HG03342 (cell line): ENCODE measurements around the gene MRPL11.
"Not testable (repeated sequence)": the region's sequence is repeated elsewhere in the genome, so short reads cannot be mapped to it uniquely, and the experiment has no call there.

ENCODE experiments used
- ATAC-seq: cut with Tn5 transposase; IDR thresholded peaks from one replicate; pipeline ENCODE4 v1.9.1; 2021; ENCODE audit warnings: mild to moderate bottlenecking, moderate library complexity; ENCODE audit not compliant: unreplicated experiment

MRPL11 gene

DNA sequence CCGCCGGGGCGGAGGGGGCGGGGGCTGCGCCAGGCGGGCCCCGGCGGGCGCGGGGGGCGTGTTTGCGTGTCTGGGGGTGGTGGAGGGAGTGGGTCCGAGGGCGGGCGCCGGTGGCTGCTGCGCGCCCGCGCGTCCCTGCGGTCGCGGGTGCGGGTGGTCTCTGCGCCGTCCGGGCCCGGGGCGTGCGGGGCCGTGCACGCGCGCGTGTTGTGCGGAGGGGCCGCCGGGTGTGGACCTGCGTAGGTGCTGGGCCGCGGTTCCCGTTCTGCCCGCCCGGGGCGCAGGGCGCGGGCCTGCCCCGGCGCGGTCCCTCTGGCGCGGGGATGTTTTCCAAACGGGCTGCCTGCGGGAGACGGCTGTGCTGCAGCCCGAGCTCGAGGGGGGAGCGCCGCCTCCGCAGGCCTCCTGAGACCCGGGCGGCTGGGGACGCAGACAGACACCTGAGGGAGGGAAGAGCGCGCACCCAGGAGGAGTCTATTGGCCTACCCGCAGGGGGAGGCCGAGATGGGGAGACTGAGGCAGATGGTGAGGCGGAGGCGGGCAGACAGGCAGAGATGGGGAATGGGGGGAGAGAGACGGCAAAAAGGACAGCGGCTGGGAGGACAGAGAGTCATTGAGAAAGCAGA lies 28.5 kb upstream of the MRPL11 start:
- ATAC-seq, result peak; percentile 39

DNA sequence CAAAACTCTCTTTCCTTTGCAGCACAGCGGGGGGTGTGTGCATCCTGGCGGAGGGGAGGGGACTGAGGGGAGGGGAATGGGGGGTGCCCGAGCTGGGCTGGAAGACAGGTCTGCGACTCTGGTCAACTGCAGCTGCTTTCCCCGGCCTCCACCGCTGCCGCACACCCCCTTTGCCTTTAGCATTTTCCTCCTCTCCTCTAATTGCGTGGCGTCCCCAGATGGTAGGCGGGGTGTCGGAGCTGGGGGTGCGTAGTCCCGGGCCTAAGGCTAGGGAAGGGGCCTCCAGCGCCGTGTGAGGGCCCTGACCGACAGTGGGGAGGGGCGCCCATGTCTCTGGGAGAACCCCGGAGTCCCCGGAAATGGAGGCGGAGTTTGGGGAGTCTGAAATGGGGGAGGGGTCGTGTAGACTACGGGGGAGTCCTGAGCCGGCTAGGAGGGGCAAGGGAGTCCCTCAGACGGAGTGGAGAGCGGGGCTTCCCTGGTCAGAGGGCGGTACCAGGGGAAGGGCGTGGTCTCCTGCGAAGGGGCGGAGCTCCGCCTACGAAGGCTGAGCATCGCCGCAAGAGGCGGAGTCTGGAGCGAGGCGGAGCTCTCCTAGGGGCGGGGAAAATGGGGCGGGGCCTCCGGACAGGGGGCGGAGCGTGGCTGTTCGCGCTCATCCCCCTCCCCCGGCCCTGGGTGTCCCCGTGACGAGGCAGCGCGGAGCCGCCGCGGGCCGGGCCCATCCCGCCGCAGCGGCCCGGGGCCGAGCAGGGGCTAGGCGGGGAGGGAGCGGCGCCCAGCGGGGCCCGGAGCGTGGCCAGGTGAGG lies 27.8 kb upstream of the MRPL11 start, which contains the start of gene PELI3:
Gene PELI3, plus strand, starts transcription at position 681 of the 809 bp plus-strand sequence. CDS start 1,224 bp downstream, outside the sequence.
- ATAC-seq, result peak; percentile 77

DNA sequence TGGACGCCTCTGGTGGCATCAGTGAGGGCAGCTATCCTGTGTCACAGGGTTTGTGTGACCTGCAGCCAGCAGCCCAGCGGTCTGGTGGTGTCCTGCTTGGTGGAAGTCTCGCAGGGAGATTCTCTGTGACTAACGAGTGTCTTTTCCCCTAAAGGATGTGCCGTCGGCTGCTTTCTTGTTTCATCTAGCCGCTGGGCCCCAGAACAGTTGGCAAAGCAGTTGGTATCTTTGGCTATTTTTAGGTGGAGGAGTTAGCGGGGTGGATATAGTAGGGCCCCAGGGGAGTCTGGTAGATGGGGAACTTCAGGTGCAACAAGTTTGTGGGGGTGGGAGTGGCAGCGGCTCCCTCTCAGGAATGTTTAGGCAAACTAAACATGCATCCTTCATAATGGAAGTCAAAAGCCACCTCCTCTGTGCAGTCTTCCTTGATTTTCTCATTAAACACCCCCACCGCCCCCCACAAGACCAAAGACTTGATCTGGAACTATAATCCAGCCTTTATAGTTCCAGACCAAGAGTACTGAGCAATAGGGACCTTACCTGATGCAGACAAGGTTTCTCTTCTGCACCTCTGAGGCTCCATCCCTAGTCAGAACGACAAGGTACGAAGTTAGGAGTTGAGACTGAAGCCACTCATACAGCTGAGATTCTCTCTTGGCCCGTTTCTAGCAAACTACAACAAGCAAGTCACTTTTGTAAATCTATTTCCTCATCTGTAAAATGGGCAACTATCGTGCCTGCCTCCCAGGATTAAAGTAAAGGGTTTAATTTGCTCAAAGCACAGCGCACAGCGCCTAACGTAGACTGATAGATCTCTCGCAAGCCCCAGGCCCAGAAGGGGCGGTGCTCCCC lies 27.0 kb upstream of the MRPL11 start:
- ATAC-seq, result no peak

DNA sequence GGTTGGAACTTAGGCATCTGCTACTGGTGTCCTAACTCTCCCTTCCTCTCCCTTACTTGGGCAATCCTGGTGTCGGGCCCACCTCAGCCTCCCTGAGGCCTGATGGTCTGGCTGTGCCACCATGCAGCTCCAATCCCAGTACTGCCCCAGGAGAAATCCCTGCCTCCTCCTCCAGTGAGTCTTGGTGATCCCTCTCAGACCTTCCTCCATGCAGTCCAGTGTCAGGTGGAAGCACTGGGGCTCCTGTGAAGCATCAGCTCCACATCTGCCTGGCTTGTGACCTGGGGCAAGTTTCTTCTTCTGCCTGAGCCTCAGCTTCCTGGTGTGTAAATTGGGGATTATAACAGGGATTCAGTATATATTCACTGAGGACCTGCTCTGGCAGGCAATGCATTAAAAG lies 26.3 kb upstream of the MRPL11 start:
- ATAC-seq, result no peak

DNA sequence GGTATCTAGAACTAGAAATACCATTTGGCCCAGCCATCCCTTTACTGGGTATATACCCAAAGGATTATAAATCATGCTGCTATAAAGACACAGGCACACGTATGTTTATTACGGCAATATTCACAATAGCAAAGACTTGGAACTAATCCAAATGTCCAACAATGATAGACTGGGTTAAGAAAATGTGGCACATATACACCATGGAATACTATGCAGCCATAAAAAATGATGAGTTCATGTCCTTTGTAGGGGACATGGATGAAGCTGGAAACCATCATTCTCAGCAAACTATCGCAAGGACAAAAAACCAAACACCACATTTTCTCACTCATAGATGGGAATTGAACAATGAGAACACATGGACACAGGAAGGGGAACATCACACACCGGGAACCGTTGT lies 25.5 kb upstream of the MRPL11 start:
- ATAC-seq, result not testable (repeated sequence)

DNA sequence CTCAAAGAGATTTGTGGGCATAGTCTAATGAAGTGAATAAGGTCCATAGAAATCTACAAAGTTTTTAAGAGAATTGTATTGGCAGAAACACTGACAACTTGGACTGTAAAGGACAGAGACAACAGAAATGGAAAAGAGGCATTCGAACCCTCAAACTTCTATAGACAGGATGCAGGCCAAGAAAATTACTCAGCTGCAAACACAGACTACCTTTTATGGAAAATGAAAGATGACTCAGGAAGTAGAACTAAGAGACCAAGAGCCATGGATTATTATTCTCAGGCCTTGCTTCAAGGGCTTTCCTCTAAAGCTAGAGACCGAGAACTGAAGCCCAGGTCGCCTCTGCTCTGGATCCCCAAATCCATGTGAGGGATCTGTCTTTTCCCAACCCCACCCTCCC lies 24.3 kb upstream of the MRPL11 start:
- no peak for ATAC-seq

DNA sequence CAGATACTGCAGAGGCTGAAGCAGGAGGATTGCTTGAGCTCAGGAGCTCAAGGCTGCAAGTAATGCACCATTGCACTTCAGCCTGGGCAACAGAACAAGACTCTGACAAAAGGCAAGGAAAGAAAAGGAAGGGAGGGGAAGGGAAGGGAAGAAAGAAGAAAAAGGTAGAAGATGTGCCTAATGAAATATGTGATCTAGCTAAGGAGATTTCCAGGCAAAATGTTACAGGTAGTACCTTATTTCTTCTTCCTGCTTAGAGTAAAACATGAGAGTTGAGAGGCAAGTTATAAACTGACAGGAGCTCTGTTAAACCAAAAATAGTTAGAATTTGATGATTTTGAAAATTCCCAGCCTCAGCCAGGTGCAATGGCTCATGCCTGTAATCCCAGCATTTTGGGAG lies 23.4 kb upstream of the MRPL11 start:
- ATAC-seq, result no peak

DNA sequence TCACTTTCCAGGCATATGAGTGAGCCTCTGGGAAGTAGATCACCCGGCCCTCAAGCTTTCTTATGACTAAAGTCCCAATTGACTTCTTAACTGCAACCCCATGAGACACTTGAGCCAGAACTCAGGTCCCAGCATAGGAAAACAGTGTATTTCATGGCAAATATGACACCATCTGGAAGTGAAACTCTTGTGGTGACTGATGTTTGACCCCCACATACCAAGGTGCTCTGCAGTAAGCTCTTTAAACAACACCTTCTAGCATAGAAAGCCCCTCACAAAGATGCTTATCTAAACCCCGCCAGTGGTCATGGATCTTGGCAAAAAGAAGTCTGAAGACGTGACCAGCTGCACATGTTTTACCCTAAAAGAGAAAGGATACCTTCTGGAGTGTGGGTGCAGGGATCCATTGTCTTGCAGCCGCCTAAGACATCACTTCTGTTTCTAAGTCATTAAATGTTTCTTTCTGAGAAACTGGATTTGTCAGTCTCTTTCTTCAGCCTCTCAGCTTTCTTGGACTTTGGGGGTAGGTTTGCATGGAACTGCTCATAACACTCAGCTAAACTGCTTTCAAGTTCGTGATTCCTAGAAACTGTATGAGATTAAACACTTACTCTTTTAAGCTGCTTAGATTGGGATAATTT lies 20.6 kb upstream of the MRPL11 start:
- no peak for ATAC-seq

DNA sequence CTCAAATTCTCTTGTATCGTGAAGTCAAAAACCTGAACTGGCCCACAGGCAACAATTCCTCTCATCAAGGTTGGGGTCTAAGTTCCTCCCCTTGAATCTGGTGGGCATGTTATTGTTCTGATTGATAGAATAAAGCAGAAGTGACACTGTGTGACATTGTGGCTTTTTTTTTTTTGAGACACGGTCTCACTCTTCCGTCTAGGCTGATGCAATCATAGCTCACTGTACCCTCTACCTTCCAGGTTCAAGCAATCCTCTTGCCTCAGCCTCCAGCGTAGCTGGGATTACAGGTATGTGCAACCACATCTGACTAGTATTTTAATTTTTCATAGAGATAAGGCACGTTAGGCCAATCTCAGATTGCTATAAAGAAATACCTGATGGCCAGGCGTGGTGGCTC lies 19.2 kb upstream of the MRPL11 start:
- no peak for ATAC-seq

DNA sequence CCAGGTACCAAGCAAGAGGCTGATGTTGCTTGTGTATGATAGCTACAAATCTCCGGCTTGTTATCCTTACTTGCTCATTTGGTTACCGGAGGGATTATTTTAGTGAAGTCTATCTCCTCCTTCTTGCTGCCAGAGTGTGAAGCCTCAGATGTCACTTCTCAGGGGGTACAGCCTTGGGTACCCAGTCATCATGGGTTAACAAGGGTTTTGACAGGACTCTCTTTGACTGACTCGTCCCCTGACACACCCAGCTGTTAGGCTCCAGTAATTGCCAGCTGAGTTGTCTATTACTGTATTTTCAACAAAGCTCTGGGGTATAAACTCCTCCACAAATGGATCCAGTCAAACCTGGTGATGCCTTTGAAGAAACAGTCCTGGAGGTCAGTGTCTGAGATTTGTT lies 16.2 kb upstream of the MRPL11 start:
- no peak for ATAC-seq

DNA sequence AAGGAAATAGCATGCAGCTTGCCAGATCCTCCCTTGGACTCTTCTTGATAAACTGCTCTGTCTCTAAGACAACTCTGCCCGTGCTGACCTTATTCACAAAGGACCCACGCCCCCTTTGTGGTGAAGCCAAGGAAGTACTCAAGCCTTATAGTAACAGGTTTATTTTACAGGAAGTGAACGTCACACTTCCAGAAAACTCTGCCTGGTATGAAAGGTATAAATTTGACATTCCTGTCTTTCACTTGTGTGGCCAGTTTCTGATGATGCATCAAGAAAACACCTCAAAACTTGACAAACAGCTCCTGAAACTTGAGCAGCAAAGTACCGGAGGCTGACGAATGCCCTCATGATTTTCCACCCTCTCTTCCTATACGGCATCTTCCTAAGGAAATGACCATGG lies 15.6 kb upstream of the MRPL11 start:
- no peak for ATAC-seq

DNA sequence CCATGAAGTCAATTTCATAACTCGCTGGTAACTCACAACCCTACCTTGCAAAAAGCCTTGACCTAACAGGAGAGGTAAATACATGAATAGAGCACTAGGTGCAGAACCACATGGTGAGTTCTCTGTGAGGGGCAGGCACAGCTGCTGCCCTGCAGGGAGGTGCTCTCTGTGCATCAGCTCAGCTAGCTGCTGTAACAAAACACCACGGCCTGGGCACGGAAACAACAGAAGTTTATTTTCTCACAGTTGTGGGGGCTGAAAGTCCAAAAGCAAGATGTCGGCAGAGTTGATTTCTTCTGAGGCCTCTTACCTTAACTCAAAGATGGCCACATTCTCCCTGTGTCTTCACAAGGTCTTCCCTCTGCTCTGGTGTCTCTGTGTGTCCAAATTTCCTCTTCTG lies 13.0 kb upstream of the MRPL11 start:
- ATAC-seq, result no peak

DNA sequence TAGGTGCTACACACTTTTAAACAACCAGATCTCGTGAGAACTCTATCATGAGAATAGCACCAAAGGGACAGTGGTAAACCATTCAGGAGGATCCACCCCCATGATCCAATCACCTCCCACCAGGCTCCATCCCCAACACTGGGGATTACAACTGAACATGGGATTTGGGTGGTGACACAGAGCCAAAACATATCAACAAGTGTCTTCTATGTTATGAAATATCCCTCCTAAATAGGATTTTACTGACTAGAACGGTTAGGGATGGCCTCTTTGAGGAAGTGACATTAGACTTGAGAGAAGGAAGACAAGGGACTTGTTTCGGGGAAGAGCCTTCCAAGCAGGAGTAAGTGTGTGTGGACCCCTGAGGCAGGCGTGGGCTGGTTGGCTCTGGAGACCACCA lies 11.9 kb upstream of the MRPL11 start:
- ATAC-seq, result no peak

DNA sequence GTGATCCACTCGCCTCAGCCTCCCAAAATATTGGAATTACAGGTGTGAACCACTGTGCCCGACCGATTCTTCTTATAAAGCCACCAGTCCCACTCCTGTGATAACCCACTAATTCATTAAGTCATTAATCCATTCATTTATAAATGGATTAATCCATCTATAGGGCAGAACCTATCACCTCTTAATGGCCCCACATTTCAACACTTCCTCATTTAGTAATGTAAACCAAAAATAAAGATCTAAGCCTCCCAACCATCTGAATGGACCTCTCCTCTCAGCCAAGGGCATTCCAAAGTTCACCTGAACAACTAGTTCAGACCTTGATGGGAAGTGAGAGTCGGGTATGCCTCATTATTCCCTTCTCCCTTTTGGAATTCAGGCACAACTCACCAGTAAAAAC lies 9.9 kb upstream of the MRPL11 start:
- no peak for ATAC-seq

DNA sequence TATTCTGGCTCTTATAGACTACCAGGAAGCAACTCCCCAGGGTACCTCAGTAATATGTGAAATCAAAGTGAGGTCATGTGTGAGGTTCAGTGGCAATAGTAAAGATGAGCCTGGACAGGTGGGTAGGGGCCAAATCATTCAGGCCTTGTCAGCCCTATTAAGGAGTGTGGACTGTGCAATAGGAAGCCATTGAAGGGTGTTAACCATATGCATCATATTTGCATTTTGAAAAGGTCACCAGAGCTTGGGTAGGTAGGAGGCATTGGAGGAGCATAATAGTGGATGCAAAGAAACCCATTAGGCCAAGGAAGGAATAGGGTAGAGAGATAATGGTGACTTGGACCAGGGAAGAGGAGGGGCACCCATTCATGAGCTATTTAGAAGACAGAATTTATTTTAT lies 8.4 kb upstream of the MRPL11 start:
- ATAC-seq, result no peak

DNA sequence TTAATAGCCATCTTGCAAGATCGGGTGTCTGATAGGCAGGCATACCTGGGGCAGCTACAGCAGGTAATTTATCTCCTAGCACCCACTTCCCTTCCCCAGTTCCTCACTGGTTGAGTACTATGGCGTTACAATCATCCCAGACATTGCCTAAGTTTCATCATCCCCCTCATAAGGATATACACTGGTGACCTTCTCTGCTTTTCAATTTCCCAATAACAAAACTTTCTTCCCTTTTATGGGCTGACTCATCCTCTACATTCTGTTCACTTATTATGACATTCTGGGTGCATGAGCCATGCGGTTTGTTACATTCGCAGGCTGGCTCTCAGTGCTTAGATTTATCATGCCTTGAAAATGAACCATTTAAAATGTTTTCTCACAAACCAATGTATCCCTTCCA lies 5.0 kb upstream of the MRPL11 start:
- ATAC-seq, result no peak

DNA sequence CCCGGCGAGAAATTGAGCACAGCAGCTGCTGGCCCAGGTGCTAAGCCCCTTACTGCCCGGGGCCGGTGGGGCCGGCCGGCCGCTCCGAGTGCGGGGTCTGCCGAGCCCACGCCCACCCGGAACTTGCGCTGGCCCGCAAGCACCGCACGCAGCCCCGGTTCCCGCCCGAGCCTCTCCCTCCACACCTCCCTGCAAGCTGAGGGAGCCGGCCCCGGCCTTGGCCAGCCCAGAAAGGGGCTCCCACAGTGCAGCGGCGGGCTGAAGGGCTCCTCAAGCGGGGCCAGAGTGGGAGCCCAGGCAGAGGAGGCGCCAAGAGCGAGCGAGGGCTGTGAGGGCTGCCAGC lies 2.3 kb upstream of the MRPL11 start:
- ATAC-seq, result not testable (repeated sequence)

DNA sequence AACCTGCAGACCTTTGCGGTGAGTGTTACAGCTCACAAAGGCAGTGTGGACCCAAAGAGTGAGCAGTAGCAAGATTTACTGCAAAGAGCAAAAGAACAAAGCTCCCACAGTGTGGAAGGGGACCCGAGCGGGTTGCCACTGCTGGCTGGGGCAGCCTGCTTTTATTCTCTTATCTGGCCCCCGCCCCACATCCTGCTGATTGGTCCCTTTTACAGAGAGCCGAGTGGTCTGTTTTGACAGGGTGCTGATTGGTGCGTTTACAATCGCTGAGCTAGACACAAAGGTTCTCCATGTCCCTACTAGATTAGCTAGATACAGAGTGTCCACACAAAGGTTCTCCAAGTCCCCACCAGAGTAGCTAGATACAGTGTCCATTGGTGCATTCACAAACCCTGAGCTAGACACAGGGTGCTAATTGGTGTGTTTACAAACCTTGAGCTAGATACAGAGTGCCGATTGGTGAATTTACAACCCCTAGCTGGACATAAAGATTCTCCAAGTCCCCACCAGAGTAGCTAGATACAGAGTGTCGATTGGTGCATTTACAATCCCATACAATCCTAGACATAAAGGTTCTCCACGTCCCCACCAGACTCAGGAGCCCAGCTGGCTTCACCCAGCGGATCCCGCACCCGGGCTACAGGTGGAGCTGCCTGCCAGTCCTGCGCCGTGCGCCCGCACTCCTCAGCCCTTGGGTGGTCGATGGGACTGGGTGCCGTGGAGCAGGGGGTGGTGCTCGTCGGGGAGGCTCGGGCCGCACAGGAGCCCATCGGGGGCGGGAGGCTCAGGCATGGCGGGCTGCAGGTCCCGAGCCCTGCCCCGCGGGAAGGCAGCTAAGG lies 1.7 kb upstream of the MRPL11 start:
- not testable (repeated sequence) for ATAC-seq

DNA sequence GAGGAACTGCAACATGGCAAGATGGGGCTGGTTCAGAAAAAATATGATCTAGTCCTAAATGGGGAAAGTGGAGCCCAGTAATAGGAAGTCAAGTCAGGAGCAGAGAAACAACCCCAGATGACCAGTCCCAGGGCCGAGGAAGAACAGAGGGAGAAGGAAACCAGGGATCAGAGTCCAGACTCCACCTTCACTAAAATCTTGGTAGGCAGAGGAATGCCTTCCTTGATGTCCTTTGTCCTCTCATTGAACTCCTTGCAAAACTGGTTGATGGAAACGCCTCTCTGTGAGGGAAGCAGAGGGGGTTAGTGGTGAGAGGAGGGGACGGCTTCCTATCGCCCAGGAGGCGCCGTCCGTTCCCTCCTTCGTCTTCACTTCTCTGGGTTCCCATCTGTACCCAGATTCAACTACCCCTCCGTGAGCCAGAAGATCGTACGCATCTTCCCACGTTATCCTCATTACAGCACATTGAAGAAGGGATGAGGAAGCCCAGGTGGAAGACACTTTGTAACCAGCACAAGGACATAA lies 607 bp downstream of the MRPL11 start:
- ATAC-seq, result no peak

DNA sequence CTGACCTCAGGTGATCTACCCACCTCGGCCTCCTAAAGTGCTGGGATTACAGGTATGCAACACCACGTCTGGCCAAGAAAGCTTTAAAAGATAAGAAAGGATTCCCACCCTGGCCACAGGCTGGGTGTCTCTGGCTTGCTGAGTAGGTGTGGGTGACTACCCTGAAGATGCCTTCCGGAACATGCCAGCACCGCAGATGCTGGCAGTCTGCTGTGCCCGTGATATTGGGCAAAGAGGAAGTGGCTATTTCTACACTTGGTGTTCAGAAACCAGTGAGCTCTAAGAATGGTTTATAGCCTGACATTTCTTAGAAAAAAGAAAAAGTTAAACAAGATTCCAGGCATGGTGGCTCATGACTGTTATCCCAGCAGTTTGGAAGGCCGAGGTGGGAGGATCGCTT lies 6.1 kb downstream of the MRPL11 start:
- ATAC-seq, result no peak
